K562 (cell line): ENCODE results near the gene PDZK1IP1. TPM values are rescaled to one million over a fixed set of nuclear protein-coding genes. Genes with fewer than 3 reads are reported as not detected.

Source experiments
- BCL6 ChIP-seq: fragments of 250-450 bp; sonication (Bioruptor Pico); IDR thresholded peaks from 2 replicates; pipeline ENCODE4 v1.4.0; 2020
- CAMTA2 ChIP-seq: fragments of 250-450 bp; sonication (Bioruptor Pico); conservative IDR thresholded peaks from 2 replicates; pipeline ENCODE4 v1.5.1; 2022
- CREM ChIP-seq: IDR thresholded peaks from 2 replicates; pipeline ENCODE4 v1.6.1; 2014; ENCODE audit warnings: antibody characterized with exemption, low read depth
- CTBP1 ChIP-seq: fragments of 450-650 bp; IDR thresholded peaks from 2 replicates; pipeline ENCODE4 v1.6.1; 2016; ENCODE audit warnings: borderline replicate concordance
- ETV6 ChIP-seq, 3 experiments: fragments of 150-350 bp in 1 of 3; sonication (generic) in 1 of 3; formaldehyde crosslinking in 1 of 3; IDR thresholded peaks; 2 replicates each; pipeline versions ENCODE4 v1.6.1 to v1.8.0; 2014 to 2022; ENCODE audit warnings: borderline replicate concordance in 2 of 3, low read depth in 2 of 3, antibody characterized with exemption in 1 of 3, low read length in 1 of 3, mild to moderate bottlenecking in 1 of 3, missing genetic modification reagents in 1 of 3
- HDAC6 ChIP-seq: IDR thresholded peaks from 2 replicates; pipeline ENCODE4 v1.6.1; 2012; ENCODE audit warnings: low read depth, mild to moderate bottlenecking, control low read depth, inconsistent platforms, low read length, moderate library complexity
- ILF3 ChIP-seq: fragments of 450-650 bp; IDR thresholded peaks from 2 replicates; pipeline ENCODE4 v1.6.1; 2018; ENCODE audit warnings: antibody characterized with exemption, mild to moderate bottlenecking, moderate library complexity, borderline replicate concordance
- KDM4B ChIP-seq, 2 experiments: fragments of 450-650 bp in 1 of 2; sonication (generic) in 1 of 2; IDR thresholded peaks; 2 replicates each; pipeline ENCODE4 v1.6.1; 2016 to 2017; ENCODE audit warnings: borderline replicate concordance in 2 of 2, antibody characterized with exemption in 1 of 2, low read depth in 1 of 2, mild to moderate bottlenecking in 1 of 2
- KLF6 ChIP-seq: fragments of 250-450 bp; sonication (Bioruptor Pico); IDR thresholded peaks from 2 replicates; pipeline ENCODE4 v1.4.0; 2020; ENCODE audit warnings: mild to moderate bottlenecking, moderate library complexity, borderline replicate concordance
- MED1 ChIP-seq: sonication (generic); formaldehyde crosslinking; IDR thresholded peaks from 2 replicates; pipeline ENCODE4 v1.8.1; 2023; ENCODE audit warnings: missing genetic modification reagents, borderline replicate concordance
- SMARCB1 ChIP-seq: IDR thresholded peaks from 2 replicates; pipeline ENCODE4 v1.6.1; 2011; ENCODE audit warnings: improper control_type of control experiment, low read depth; ENCODE audit not compliant: insufficient read length
- SMC3 ChIP-seq: conservative IDR thresholded peaks from 2 replicates; pipeline ENCODE4 v1.6.1; 2011; ENCODE audit warnings: low read depth, low read length, improper control_type of control experiment; ENCODE audit not compliant: insufficient read depth
- TAF9B ChIP-seq: fragments of 450-650 bp; IDR thresholded peaks from 2 replicates; pipeline ENCODE4 v1.6.1; 2018; ENCODE audit warnings: mild to moderate bottlenecking; ENCODE audit not compliant: partially characterized antibody
- ZNF133 ChIP-seq: fragments of 250-450 bp; sonication (Bioruptor Pico); IDR thresholded peaks from 2 replicates; pipeline ENCODE4 v1.4.0; 2020; ENCODE audit warnings: mild to moderate bottlenecking
- ZNF354B ChIP-seq: fragments of 250-450 bp; sonication (Bioruptor Pico); IDR thresholded peaks from 2 replicates; pipeline ENCODE4 v1.4.0; 2020
- ZNF431 ChIP-seq: sonication (generic); formaldehyde crosslinking; IDR thresholded peaks from 2 replicates; pipeline ENCODE4 v1.8.0; 2022; ENCODE audit warnings: mild to moderate bottlenecking, missing genetic modification reagents
- ZNF644 ChIP-seq: fragments of 200-800 bp; sonication (Bioruptor generic); IDR thresholded peaks from 2 replicates; pipeline ENCODE4 v1.6.1; 2016; ENCODE audit warnings: low read depth, missing genetic modification characterization, missing compliant biosample characterization
- polyA plus RNA-seq, 8 experiments: library from polyadenylated mRNA; depleted of rRNA in 4 of 8; stranded (reverse) in 5 of 8; unstranded in 3 of 8; fragments of >200 nt; fragmentation: Nextera tagmentation in 2 of 8; fragmentation: Illumina TruSeq in 1 of 8; extraction: Ambion mirVana in 2 of 8; extraction: Trizol in 1 of 8; gene quantifications; 2 replicates each; pipeline versions ENCODE4 v1.2.1 to v1.2.3, GENCODE V29; 2011 to 2014; ENCODE audit warnings: inconsistent platforms in 1 of 8, missing spikeins in 1 of 8
- total RNA-seq, 7 experiments: library from RNA; depleted of rRNA in 6 of 7; stranded (reverse); fragments of >200 nt in 6 of 7; fragmentation: Illumina TruSeq in 2 of 7; extraction: Trizol in 2 of 7; gene quantifications; 2 replicates each; pipeline versions ENCODE4 v1.2.1 to v1.2.3, GENCODE V29; 2011 to 2021; ENCODE audit warnings: low replicate concordance in 1 of 7
- TF ChIP-seq, protein P1 (sequence below): IDR thresholded peaks from 2 replicates; pipeline ENCODE4 v1.6.1; 2011; ENCODE audit warnings: borderline replicate concordance, low read depth, mild to moderate bottlenecking, moderate library complexity, low read length; ENCODE audit not compliant: insufficient read depth, poor library complexity, severe bottlenecking
- TF ChIP-seq, protein P2 (sequence below): fragments of 250-450 bp; sonication (Bioruptor Pico); IDR thresholded peaks from 2 replicates; pipeline ENCODE4 v1.8.0; 2021; ENCODE audit warnings: moderate library complexity, mild to moderate bottlenecking, inconsistent platforms
- TF ChIP-seq, protein P3 (sequence below): fragments of 250-450 bp; sonication (Bioruptor Pico); IDR thresholded peaks from 2 replicates; pipeline ENCODE4 v1.9.0; 2021; ENCODE audit warnings: mild to moderate bottlenecking, inconsistent platforms
- TF ChIP-seq, protein P4 (sequence below): fragments of 250-450 bp; sonication (Bioruptor Pico); IDR thresholded peaks from 2 replicates; pipeline ENCODE4 v1.5.1; 2021; ENCODE audit warnings: mild to moderate bottlenecking

PDZK1IP1 gene
- total and polyA plus RNA-seq, 9 of the 15 experiments (the other 6 are each of a cell fraction or from before 2014, with no cell fraction given) = 0.17 to 0.68 (median 0.53) TPM; not detected in 2

DNA sequence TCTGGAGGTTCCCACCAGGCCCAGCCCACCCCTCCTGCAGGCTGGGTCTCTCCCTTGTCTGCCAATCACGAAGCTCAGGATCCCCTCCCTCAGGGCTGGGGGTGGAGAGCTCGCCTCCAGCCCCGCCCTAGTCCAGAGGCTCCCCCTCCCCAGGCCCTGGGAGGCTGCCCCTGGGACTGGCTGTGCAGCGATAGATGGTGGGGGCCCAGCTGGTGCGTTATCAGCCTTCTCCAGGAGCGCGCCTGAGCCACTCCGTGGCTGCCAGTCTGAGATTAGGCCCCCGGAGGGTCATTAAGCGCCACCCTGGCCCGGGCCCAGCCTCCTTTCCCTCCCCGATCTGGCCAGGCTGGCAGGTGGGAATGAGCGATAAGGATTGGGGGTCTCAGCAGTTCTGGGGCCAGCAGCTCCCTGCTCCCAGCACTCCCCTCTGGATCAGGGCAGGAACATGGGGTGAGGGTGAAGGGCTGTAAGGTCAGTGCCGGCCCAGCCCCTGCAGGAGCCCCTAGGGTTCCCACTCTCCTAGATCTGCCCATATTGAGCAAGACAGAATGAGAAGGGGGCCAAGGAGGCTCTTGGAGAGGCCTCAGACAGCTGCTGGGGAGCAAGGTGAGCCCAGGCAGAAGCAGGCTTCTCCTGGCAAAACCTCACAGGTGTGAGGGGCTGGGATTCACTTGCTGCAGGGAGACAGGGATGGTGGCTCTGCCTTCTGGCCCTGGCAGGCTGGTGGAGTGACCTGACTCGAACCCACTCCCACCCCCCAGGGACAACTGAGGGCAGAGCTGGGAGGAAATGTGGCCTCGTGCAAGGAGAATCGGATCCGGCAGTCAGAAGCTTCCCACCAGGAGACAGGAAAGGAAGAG lies 8.5 kb downstream of the PDZK1IP1 start (continued):
- TF ChIP-seq, protein P1, sequence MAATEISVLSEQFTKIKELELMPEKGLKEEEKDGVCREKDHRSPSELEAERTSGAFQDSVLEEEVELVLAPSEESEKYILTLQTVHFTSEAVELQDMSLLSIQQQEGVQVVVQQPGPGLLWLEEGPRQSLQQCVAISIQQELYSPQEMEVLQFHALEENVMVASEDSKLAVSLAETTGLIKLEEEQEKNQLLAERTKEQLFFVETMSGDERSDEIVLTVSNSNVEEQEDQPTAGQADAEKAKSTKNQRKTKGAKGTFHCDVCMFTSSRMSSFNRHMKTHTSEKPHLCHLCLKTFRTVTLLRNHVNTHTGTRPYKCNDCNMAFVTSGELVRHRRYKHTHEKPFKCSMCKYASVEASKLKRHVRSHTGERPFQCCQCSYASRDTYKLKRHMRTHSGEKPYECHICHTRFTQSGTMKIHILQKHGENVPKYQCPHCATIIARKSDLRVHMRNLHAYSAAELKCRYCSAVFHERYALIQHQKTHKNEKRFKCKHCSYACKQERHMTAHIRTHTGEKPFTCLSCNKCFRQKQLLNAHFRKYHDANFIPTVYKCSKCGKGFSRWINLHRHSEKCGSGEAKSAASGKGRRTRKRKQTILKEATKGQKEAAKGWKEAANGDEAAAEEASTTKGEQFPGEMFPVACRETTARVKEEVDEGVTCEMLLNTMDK = no peak
- TF ChIP-seq KLF6 (CRISPR knock-in tag) (peak; percentile 90), TAF9B (no peak), CTBP1 (peak; percentile 85), MED1 (no peak), ZNF644 (tag) (peak; percentile 100), ZNF133 (CRISPR knock-in tag) (no peak), ETV6 (IDR thresholded peaks at IDR 0.05; ENCODE audit: borderline replicate concordance in 1 of 2, low read depth in 2 of 2, low read length in 1 of 2) (peak in 1 of 2 experiments; percentile 91; a peak in 1 of 4 replicates), ETV6 (CRISPR knock-in tag; IDR thresholded peaks at IDR 0.05; ENCODE audit: borderline replicate concordance) (no peak), BCL6 (CRISPR knock-in tag) (peak; percentile 94), SMC3 (no peak), HDAC6 (no peak), ILF3 (no peak; the same call in 1 of the 2 replicates), KDM4B (IDR thresholded peaks at IDR 0.05; ENCODE audit: borderline replicate concordance in 2 of 2, low read depth in 1 of 2) (peak in 1 of 2 experiments; percentile 87; a peak in 2 of 4 replicates), CREM (peak; percentile 87), ZNF354B (CRISPR knock-in tag) (peak; percentile 79; the same call in 1 of the 2 replicates), SMARCB1 (peak; percentile 83), CAMTA2 (CRISPR knock-in tag) (0 out of 2 replicates have a peak, but pooled peaks have one; percentile 48), ZNF431 (CRISPR knock-in tag) (no peak)
- TF ChIP-seq, protein P2, sequence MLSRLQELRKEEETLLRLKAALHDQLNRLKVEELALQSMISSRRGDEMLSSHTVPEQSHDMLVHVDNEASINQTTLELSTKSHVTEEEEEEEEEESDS (CRISPR knock-in tag) = no peak
- TF ChIP-seq, protein P3, sequence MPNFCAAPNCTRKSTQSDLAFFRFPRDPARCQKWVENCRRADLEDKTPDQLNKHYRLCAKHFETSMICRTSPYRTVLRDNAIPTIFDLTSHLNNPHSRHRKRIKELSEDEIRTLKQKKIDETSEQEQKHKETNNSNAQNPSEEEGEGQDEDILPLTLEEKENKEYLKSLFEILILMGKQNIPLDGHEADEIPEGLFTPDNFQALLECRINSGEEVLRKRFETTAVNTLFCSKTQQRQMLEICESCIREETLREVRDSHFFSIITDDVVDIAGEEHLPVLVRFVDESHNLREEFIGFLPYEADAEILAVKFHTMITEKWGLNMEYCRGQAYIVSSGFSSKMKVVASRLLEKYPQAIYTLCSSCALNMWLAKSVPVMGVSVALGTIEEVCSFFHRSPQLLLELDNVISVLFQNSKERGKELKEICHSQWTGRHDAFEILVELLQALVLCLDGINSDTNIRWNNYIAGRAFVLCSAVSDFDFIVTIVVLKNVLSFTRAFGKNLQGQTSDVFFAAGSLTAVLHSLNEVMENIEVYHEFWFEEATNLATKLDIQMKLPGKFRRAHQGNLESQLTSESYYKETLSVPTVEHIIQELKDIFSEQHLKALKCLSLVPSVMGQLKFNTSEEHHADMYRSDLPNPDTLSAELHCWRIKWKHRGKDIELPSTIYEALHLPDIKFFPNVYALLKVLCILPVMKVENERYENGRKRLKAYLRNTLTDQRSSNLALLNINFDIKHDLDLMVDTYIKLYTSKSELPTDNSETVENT = peak; percentile 83; the same call in 1 of the 2 replicates
- TF ChIP-seq, protein P4, sequence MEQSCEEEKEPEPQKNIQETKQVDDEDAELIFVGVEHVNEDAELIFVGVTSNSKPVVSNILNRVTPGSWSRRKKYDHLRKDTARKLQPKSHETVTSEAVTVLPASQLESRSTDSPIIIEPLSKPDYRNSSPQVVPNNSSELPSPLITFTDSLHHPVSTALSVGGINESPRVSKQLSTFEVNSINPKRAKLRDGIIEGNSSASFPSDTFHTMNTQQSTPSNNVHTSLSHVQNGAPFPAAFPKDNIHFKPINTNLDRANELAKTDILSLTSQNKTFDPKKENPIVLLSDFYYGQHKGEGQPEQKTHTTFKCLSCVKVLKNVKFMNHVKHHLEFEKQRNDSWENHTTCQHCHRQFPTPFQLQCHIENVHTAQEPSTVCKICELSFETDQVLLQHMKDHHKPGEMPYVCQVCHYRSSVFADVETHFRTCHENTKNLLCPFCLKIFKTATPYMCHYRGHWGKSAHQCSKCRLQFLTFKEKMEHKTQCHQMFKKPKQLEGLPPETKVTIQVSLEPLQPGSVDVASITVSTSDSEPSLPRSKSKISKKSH (CRISPR knock-in tag) = no peak
